ENCODE results near the gene CACNB4.
A peak's percentile ranks its signal among the peaks of the same experiment; 100 is the strongest.

Gene CACNB4

DNA sequence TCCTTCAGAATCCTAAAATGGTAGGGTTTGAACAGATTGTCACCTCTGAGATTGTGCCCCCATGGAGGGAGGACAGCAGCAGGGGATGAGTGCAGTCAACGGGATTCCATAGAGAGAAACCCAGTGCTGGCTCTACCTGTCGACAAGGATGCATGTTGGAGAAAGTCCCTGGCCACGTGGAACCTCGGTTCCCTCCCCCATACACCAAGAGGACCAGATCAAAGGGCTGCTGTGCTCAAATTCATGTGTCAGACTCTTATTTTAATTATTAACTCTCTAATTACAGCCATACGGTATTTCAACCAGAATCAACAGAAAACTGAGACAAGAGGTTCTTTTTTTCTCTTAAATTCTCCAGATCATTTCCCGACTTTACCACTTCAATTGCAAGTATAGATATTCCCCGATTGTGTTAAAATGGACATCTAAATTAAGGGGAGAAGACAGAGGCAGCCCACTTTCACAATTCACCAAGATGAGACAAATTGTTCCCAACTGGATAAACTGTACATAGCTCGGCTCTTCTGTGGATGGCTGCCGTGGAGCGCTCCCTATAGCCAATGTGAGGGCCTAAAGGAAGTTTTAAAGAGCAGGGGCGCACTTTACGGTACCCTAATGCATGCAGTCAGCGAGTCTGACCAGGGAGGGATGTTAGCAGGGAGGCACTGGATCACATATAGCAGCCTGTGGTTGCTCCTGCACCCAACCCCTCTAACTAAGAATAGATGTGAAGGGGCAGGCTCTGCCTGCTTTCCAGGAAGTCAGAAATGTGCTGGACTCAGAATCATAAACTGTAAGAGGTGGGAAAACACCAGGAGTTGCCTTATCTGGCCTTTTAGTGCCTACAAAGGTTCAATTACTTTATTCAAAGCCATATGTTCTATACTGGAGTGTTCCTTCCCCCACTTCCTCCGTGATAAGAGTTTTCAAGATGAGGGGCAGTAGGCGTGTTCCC lies 123.1 kb downstream of the CACNB4 start:
- no peak for DNase-seq (ENCODE audit: low read depth in 2 of 2)

DNA sequence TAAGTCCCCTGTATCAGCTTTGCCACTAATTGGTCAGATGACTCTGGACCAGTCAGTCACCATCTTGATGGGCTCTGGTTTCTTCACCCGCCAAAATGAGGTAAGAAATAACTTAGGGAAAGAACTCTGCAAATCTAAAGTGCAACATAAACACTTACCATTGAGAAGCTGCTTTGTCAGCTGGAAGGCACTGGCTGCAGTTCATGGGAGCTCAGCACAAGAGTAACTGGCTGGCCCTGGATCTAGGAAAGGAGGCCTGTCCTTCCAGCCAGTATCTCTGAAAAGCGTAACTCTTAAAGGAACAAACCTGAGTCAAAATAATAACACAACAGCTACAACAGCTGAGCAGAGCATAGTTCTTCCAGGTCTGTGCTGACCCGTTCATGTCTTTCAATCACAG lies 123.9 kb downstream of the CACNB4 start:
- DNase-seq (ENCODE audit: low read depth in 2 of 2) = no peak

DNA sequence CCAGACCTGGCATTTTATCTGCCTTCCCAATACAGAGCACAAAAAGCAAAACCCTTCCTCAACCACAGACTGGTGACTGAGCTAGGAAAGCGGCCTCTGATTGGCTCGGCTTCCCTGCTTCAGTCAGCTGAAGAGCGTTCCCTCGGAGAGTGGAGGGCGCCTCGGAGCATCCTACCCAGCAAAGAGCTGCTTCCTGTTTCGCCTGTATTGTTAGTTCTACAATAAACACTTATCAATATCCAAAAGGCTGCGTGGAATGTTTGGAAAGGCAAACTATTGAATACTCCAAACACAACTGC lies 125.0 kb downstream of the CACNB4 start:
- no peak for DNase-seq (ENCODE audit: low read depth in 2 of 2)

DNA sequence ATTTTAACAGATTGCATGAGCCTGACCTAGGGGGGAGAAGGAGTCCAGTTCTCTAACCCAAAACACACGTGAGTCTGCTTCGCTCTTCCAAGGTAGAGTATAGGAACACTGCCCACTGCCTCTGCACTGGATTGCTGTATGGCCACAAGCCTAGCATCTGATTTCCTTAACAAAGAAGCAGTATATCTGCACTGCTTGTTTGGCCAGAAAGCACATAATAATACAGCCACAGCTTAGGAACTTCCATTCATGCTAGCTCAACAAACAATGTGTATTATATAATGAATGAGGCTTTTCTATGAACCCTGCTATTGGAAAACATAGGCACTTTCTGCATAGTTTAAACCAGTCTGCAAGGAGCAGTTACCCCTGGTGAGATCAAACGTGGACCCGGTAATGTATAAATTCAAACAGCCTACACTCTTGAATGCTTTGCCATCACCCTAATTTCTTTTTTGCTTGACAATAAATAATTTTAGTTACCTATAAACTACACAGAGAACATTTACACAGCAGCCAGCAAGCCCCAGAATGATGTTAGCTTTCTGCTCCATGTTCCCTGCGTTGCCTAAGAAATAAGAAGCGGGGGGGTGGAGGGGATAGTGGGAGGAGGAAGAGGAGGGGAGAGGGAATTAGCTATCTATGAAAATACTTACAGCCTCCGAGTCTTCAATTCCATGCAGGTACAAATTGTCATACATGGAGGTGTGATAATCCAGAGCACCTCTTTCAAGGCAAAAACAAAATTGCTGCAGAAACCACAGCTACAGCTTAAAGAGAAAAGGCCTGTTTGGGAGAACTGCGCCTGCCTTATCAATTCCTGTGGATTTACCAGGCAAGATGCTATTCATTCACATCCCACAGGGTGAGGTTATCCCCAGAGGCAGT lies 125.6 kb downstream of the CACNB4 start:
- no peak for DNase-seq (ENCODE audit: low read depth in 2 of 2)

DNA sequence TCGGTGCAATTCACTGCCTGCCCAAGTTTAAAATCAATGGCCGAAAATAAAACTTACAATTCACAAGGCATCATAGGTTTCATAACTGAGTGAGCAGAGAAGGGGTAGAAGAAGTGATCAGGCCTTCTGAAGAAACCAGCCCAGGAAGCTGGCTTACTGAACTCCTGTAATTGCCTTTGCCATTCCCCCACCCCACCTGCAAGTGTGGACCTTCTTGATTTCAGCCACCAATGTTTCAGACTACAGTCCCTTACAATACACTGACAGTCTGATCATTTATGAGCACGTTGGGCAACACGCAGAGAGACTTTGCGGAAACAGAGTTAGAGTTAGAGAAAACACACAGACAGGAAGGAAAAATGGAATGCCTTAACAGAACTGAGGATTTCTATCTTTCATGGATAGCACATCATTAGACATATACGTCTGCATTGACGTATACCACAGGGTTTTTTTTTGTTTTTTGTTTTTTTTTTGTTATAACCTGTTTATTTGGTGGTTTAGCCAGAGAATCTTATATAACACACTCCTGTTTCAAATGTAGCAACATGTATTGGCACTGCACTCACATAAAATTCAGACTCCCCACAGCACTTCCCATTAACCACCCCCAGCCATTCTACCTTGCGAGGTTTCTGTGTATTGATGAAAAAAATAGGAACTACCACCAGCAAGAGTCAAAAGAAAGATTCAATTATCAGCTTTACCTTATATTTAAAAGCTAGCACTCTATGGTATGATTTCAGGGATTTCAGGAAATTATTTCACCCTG lies 126.4 kb downstream of the CACNB4 start:
- DNase-seq (ENCODE audit: low read depth in 2 of 2) = no peak

DNA sequence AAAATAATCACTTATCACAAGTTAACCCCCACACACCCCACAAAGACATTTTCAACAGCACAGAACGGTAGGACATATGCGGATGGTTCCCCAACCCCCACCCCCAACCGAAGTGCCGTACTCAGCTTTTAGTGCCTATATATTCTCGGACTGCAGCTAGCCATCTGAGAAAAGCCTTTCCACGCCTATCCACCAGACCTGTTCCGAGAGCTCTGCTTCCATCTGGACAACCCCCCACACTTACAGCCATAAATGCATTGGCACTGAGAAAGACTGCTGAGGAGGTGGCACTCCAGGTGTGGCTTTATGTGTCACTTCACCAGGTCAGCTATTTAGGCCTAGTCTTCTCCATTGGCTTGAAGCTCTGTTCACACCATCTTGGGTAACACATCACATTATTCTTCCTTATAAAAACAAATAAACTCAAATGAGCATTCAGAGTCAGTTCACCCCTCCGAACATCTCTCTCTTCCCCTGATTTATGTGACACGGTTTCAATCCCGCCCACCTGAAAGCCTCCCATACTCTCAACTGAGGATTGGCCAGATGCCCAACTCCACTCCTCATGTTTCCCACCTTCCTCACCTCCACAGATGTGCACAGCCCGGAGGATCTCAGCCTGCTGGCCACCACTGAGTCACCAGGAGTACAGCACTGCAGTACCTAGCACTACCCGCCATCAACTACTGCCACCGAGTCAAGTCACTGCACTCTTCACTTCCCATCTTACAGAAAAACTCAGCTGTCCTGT lies 127.4 kb downstream of the CACNB4 start:
- DNase-seq (ENCODE audit: low read depth in 2 of 2) = no peak

DNA sequence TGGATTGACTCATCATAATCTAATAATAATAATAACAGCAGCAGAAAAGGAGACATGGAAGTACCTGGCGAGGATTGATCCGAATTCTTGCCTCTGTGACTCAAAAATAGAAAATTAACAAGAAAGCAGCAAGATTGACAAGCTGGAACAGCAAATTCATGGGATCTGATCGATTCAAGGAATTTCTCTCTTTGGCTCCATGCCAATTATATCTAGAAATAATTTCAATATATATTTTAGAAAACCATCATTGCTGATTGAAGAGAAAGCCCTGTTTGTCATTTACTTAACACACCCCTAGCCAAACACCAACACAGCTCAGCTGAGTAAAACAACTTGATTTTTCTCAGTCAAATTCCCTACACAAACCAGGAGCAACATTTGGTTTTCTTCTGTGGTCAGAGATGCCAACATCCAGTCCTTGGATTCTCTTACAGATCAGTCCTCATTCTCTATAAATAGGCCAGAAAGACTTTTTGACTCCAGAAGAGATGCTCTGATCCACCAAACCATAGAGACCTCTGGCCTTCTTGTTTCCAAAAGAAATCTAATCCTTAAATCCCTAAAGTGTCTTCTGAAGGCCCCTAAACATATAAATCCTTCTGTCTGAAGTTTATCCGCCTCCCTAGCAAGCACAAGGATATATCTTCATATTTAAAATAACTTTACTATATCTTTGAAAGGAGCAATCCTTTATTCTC lies 129.9 kb downstream of the CACNB4 start:
- no peak for DNase-seq (ENCODE audit: low read depth in 2 of 2)

DNA sequence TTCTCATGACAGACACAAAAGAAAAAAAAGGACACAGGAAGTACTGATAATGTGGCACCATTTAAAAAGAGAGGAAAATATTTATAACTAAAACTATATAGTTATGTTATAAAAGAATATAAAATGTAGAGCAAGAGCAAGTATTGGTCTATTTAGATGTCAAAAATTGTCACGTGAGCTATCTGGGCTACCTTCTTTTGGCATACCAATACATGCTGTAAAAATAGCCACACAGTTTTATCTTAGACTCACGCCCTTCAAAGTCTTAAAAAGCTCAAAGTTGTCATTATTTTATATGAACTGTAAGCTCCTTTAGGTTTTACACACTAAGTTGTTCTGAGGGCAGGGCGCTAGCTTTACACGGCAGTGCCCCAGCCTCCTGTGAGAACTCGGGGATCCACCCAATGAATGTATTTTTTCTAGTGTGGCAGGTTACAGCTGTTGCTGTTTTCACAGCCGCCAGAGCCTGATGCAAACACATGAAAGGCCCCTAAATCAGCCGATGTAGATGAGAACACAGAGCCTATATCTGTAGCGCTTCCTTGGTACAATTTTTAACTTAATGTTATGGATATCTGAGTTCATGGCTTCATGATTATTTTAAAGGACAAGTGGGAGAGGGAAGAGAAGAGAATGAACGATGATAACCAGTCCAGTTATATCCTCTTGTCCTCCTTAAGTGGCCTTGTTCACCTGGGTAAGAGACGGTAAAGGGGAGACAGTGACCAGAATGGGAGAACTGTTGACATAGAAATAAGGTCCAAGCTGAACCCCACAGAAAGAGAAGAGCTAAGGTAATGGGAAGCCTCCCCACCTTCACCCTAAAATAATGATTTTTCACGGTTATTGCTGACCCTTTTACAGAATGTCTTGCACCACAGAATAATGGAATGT lies 130.8 kb downstream of the CACNB4 start:
- no peak for DNase-seq (ENCODE audit: low read depth in 2 of 2)

DNA sequence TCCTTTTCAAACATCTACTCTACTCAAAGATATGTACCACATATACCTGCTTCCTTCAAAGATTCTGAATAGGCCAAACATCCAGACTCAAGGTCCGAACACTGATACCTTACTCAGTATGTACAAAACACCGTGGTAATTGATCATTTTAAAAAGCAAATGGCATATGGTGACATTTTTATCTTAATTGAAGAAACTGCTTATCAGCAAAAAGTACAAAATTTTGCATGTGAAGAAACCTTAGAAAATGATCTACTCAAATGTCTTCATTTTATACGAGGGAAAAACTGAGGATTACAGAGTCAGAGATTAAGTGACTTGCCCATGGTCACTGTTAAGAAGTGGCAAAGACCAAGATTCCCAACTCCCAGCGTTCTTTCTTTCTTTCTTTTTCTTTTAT lies 133.0 kb downstream of the CACNB4 start:
- DNase-seq (ENCODE audit: low read depth in 2 of 2) = no peak

DNA sequence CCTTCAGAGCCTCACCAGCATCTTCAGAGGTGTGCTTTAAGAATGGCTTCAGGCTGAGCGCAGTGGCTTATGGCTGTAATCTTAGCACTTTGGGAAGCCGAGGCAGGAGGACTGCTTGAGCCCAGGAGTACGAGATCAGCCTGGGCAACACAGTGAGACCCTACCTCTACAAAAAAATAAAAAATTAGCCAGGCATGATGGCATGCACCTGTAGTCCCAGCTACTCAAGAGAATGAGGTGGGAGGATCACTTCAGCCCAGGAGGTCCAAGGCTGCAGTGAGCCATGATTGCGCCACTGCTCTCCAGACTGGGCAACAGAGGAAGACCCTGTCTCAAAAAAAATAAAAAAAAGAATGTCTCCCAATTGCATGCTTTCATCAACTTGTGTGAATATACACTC lies 137.3 kb downstream of the CACNB4 start:
- no peak for DNase-seq (ENCODE audit: low read depth in 2 of 2)

DNA sequence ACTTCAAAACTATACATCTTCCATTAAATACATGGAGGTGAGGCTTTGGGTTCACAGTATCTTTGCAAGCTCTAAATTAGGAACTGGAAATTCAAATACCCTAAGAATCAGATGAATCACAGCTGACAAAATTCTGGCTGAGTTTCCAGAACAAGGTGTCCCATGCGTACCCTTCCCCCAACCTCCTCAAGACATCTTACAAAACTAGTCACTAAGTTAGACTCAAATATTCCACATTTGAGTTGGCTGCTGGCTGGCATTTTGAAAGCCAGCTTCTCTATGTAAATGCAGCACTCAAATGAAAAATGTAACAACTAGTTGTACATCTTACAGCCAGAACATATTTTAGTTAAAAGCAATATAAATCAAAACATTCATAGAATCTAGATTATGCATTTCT lies 139.6 kb downstream of the CACNB4 start:
- no peak for DNase-seq (ENCODE audit: low read depth in 2 of 2)

DNA sequence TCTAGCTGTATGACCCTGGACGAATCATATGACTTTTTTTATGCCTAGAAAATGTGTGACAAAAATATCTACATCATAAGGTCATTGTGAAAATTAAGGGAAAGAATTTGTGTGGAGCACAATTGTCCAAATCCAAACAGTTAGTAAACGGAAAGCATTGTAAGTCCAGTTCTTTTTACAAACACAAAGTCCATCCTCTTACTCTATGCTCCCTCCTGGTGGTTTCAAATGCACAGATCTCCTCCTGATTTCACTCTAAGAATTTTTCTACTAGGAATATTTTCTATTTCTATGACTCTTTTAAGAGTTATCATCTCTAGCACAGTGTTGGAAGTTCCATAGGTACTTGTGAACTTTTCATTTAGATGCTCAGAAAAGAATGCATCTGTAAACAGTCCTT lies 145.4 kb downstream of the CACNB4 start:
- no peak for DNase-seq (ENCODE audit: low read depth in 2 of 2)

DNA sequence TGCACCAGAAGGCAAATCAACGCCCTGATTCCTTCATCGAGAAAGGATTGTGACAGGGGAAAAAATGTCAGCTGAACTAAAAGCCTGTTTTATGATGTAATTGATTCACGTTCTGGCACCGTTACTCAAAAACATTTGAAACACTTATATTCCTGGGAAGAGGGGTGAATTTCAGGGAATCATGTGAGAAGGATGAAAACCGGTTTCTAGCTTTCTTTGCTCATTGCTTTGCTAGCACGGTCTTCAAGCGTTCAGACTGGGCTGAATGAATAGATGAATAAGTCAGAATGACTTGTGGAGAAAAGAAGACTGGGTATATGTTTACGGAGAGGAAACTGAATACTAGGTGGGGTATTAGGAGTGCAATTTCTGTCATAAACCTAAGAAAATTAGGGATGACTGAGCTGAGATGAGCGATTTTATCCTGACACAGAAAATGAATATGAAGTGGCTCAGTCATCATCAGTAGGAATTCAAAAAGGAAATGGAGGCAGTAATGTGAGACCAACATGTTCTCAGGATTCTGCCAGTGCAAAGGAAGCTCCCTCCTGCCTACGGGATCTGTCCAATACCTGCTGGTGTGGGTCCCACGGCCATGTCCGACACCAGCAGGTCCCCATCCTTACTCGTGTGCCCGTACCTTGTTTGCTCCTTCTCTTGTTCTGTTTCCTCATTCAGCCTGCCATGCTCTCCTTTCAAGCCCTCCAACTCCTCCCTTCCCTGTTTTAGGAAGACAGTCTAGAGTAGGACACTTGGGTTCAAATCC lies 146.0 kb downstream of the CACNB4 start:
- no peak for DNase-seq (ENCODE audit: low read depth in 2 of 2)

DNA sequence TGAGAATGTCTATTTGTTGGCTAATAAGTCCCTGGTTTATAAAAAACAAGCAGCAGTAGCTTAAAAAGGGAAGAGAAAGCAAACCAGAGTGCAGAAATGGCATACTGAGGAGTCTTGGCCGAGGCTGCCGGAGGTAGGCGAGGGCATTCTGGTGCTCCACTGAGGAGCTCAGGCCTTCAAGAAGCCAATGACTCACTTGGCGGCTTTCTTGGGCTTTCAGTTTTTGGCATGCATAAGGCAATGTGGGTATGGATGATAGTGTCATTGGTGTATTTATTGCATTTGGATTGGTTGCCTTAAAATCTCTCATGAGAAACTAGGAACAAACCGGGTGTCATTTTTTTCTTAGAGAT lies 151.1 kb downstream of the CACNB4 start:
- DNase-seq (ENCODE audit: low read depth in 2 of 2) = no peak

DNA sequence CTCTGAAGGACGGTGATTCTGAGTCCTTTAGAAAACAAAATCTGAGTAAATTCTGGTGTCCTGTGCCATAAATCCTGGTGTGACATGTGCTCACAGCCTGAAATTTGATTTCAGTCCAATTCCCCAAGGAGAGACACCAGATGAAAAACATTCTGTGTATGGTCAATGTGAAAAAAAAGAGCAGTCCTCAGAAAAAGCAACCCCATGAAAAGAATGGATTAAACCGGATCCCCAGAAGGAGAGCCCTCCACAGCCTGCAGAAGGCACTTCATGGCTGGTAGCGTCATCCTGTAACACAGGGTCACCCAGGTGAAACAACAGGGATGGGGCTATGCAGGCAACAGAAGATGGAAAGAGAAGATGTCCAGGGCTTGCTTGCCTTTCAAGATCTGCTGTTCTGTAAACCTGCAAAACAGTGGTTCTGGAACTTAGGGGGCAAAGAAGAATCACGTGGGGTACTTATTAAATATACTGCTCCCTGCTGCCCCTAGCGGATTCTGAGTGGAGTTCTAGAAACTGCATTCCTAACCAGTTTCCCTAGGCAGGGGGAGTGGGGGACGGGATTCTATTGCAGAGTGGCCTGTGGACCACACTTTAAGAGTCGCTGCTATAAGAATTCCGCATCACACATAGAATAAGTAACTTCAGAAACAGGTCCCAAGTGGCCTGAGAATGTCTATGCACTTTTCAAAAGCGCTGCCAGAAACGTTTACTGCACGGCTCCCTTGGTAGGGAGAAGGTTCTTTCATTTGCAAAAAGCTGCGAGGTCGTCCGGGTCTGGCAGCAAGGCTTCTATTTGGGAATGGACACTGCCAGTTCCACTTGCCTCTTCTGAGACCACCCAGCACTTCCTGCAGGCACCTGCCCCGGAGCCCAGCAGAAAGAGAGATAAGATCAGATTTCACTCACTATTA lies 151.7 kb downstream of the CACNB4 start:
- peak in 1 of 2 donors; percentile 13 for DNase-seq (ENCODE audit: low read depth in 2 of 2)

DNA sequence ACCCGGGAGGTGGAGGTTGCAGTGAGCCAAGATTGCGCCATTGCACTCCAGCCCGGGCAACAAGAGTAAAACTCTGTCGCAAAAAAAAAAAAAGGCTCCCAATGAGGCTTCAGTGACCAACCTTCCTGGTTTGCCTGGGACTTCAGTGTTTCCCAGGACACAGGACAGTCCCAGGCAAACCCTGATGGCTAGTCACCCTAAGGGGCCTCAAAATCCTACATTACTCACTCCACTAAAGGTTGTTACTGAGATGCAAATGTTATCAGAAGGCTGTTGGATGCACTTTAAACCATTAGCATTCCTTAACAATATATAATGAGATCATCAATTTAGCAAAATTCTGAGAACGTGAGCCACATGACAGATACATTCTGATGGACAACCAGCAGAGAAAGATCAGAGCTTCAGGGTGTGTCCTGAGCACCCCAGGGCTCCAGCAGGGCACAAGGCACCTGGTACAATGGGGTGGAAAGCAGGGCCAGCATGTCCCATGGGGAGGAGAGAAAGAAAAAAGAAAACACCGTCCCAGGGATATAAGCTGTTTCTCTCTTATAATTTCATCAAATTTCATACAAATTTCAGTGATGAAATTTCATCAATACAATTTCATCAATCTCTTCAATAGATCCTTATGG lies 152.5 kb downstream of the CACNB4 start:
- DNase-seq (ENCODE audit: low read depth in 2 of 2) = no peak

DNA sequence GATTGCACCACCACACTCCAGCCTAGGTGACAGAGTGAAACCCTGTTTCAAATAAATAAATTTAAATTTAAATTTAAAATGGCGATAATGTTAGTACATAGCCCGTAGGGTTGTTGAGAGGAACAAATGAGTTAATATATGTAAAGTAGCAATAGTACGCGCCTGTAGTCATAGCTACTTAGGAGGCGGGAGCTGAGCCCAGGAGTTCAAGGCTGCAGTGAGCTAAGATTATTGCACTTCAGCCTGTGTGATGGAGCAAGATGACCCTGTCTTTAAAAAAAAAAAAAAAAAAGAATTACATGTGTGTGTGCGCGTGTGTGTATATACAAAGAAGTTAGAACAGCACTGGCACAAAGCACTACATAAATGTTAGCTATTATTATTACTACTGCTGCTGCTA lies 153.2 kb downstream of the CACNB4 start:
- DNase-seq (ENCODE audit: low read depth in 2 of 2) = no peak

DNA sequence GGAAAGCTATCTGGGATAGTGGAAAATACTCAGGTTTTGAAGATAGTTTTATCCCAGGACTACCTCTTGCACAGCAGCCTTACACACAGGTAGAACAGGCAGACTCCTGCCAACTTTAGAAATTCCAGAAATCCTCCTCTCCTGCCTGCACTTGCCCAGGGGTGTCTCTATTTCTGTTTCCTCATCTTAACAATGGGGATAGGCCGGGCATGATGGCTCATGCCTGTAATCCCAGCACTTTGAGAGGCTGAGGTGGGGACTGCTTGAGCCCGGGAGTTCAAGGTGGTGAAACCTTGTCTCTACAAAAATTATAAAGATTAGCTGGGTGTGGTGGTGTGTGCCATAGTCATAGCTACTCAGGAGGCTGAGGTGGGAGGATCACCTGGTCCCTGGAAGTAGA lies 153.7 kb downstream of the CACNB4 start:
- DNase-seq (ENCODE audit: low read depth in 2 of 2) = no peak
